Cardiac muscle cell (in vitro differentiated cells and primary cell): ENCODE results near the gene FOXE3. TPM values are rescaled to one million over a fixed set of nuclear protein-coding genes. Genes with fewer than 3 reads are reported as not detected.

Experiments used
- DNase-seq, 2 donors: peaks; one replicate each; pipeline versions ENCODE4 v3.0.0 to v3.0.0-alpha.2; 2010 to 2017; ENCODE audit warnings: low read depth in 1 of 2, low spot score in 1 of 2
- H3K27ac ChIP-seq: fragments of 200-600 bp; sonication (generic); 2 replicates; pipeline ENCODE4 v1.5.1; 2016
- H3K27me3 ChIP-seq: fragments of 200-600 bp; sonication (generic); 2 replicates; pipeline ENCODE4 v1.6.0; 2016; ENCODE audit warnings: control low read depth
- H3K36me3 ChIP-seq: fragments of 200-600 bp; sonication (generic); 2 replicates; pipeline ENCODE4 v1.5.1; 2016; ENCODE audit warnings: control low read depth
- H3K4me1 ChIP-seq: fragments of 200-600 bp; sonication (generic); 2 replicates; pipeline ENCODE4 v1.8.1; 2017; ENCODE audit warnings: low read depth, mild to moderate bottlenecking, mixed run types
- H3K4me3 ChIP-seq: fragments of 200-600 bp; sonication (generic); 2 replicates; pipeline ENCODE4 v1.5.1; 2016; ENCODE audit warnings: mild to moderate bottlenecking
- H3K9me3 ChIP-seq: fragments of 200-600 bp; sonication (generic); 2 replicates; pipeline ENCODE4 v1.5.1; 2017; ENCODE audit warnings: low read depth, mild to moderate bottlenecking, control low read depth
- polyA plus RNA-seq: library from polyadenylated mRNA; unstranded; fragments of >200 nt; fragmentation: Nextera tagmentation; extraction: Ambion mirVana; gene quantifications from 2 replicates; pipeline ENCODE4 v1.2.1, GENCODE V29; 2016
- total RNA-seq: library from RNA; depleted of rRNA; stranded (reverse); fragments of >200 nt; gene quantifications from 2 replicates; pipeline ENCODE4 v1.2.3, GENCODE V29; 2016
- TF ChIP-seq, protein P1 (sequence below): IDR thresholded peaks from 2 replicates; pipeline ENCODE4 v1.5.1; 2012; ENCODE audit warnings: low read depth, mild to moderate bottlenecking, low read length

Gene FOXE3
- total and polyA plus RNA-seq, 2 experiments from 2014 or later = not detected

DNA sequence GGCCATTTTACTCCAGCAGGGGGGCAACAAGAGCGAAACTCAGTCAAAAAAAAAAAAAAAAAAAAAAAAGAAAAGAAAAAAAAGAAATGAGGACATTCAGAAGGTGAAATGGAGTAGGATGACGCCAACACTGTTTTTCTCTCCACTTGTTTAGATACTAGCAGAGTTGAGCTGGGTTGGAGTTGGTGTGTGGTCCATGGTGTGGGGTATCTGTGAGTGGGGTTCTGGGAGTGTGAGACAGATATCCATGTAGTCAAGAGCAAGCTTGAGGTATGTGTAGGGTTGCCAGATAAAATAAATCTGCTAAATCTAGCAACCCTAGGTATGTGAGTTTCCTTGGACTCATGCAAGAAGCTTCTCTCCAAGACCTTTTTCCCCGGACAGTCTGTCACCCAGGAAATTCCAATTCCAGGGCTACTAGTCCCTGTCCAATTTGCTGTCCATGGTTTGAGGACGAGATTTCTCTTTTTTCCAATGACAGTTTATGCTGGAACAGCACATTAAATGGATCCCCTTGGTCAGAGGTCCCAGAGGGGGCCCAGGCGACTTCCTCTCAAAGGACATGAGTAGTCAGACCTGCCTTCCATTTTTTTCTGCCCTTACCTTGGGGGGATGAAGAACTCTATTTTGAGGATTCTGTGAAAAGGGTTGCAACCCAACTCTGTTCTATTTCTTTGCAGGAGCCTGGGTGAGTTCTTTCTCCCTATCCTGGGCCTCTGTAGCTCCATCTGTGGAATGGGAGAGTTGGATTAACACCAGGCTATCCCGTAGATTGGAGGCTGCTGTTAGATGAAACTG, 19.6 kb downstream of the FOXE3 start:
- H3K4me1 ChIP-seq = peaks cover 4% of the 10 kb centered on the region

DNA sequence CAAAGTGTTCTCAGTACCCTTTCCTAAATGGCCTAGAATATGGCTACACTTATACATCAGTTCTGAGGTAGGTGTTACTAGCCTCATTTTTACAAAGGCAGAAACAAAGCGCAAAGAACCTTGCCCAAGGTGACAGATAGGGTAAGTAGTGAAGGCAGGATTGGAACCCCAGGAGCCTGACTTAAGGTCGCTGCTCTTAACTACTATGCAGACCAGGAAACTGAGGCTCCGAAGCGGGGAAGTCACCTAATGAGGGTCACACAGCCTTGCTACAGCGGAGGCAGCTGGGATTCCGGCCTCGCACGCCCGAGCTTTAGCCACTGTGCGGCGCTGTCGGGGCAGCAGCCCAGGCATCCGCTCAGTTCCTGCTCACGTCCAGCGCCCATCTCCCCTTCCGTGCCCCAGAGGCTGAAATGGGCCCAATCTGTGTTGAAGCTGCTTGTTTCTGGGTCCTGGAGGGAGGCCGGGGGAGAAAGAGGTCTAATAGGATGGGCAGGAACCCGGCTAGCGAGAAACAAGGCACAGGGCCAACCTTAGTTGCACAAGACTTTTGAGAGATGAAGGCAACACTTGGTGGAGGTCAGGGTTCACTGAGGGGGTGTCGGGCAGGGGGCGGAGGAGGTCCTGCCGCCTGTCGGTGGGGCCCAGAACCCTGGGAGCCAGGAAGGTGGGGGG, 20.4 kb downstream of the FOXE3 start:
- DNase-seq = peak; percentile 73 to 80
- no peaks in the 10 kb centered on the region for H3K36me3 ChIP-seq
- peak overlapping the region; percentile 63 for H3K4me3 ChIP-seq
- TF ChIP-seq, protein P1, sequence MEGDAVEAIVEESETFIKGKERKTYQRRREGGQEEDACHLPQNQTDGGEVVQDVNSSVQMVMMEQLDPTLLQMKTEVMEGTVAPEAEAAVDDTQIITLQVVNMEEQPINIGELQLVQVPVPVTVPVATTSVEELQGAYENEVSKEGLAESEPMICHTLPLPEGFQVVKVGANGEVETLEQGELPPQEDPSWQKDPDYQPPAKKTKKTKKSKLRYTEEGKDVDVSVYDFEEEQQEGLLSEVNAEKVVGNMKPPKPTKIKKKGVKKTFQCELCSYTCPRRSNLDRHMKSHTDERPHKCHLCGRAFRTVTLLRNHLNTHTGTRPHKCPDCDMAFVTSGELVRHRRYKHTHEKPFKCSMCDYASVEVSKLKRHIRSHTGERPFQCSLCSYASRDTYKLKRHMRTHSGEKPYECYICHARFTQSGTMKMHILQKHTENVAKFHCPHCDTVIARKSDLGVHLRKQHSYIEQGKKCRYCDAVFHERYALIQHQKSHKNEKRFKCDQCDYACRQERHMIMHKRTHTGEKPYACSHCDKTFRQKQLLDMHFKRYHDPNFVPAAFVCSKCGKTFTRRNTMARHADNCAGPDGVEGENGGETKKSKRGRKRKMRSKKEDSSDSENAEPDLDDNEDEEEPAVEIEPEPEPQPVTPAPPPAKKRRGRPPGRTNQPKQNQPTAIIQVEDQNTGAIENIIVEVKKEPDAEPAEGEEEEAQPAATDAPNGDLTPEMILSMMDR = peak; percentile 100
- no peak overlapping the region for H3K27ac ChIP-seq
- peaks cover 99% of the 10 kb centered on the region for H3K27me3 ChIP-seq
- H3K4me1 ChIP-seq = peaks cover 4% of the 10 kb centered on the region
- H3K9me3 ChIP-seq = no peaks in the 10 kb centered on the region

More for the DNA sequence above, 19.6 kb downstream of the FOXE3 start:
- TF ChIP-seq, protein P1 = no peak
- Histone ChIP-seq H3K9me3 (no peaks in the 10 kb centered on the region), H3K4me3 (no peak overlapping the region), H3K27ac (no peak overlapping the region), H3K27me3 (peaks cover 99% of the 10 kb centered on the region), H3K36me3 (no peaks in the 10 kb centered on the region)
- DNase-seq = no peak

DNA sequence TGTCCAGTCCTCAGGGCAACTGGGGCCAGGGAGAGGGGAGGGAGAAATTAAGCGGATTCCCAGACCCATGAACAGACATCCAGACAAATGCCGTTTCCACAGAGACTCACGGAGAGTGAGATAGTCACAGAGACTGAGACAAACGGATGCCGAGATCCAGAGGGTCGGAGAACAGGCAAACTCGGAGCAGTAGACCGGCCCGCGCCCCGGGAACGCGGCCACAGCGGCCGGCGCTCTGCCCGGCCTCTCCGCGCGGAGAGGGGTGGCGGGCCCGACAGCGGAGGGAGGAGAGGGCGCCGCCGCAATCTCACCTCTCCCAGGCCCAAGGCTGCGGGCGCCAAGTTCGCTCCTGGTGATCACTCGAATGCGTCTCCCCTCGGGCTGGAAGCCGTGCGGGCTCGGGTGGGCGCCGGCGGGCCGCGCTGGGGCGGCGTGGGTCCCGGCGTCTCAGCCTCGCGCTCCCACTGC, 20.9 kb downstream of the FOXE3 start:
- peak; percentile 40 to 41 for DNase-seq
- Histone ChIP-seq H3K36me3 (no peaks in the 10 kb centered on the region), H3K27ac (no peak overlapping the region), H3K4me1 (peaks cover 4% of the 10 kb centered on the region), H3K4me3 (peak overlapping the region; percentile 63), H3K9me3 (no peaks in the 10 kb centered on the region), H3K27me3 (peaks cover 99% of the 10 kb centered on the region)
- TF ChIP-seq, protein P1 = no peak

DNA sequence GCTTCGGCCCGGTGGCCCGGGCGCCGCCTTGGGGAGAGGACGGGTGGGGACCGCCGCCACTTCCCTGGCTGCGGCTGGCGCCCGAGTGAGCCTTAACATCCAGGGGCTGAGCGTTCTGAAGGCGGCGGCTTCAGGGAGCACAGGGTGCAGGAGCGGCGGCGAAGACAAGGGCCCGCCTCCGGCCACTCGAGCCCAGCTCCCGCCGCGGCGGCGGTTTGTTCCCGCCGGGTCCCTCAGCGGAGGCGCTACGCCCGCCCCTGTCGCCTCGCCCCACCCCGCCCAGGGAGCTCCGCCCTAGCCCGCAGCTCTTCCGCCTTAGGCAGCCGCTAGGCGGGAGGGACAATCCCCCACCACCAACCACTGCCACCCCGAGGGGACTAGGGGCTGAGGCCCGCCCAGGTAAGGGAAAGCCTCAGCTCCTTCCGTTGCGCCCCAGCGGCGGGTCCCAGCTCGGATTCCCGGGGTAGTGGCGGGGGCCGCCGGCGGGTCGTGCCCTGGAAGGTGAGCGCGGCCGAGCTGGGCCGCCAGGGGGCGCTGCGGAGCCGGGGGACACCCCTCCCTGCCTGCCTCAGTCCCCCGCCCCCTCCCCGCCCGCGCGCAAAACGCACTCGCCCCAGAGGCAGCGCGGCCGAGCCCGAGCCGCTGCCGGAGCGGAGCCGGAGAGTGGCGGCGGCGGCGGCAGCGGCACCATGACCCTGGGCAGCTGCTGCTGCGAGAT, 21.5 kb downstream of the FOXE3 start, which contains the start of gene FOXD2:
TSS of gene FOXD2 (plus strand) at position 598 of the 718 bp plus-strand sequence. CDS start at position 690, 92 bp downstream.
- H3K4me1 ChIP-seq = peaks cover 4% of the 10 kb centered on the region
- TF ChIP-seq, protein P1 = peak; percentile 70
- peak; percentile 72 to 84 for DNase-seq

More for the DNA sequence above, 21.5 kb downstream of the FOXE3 start, which contains the start of gene FOXD2:
- peaks cover 100% of the 10 kb centered on the region for H3K27me3 ChIP-seq
- peak within 1 kb of the TSS; percentile 63 for H3K4me3 ChIP-seq
- no peaks in the 10 kb centered on the region for H3K9me3 ChIP-seq
- H3K36me3 ChIP-seq = no peaks in the 10 kb centered on the region
- H3K27ac ChIP-seq = no peak within 1 kb of the TSS
